ENCODE data around the gene ERBB4.

DNA sequence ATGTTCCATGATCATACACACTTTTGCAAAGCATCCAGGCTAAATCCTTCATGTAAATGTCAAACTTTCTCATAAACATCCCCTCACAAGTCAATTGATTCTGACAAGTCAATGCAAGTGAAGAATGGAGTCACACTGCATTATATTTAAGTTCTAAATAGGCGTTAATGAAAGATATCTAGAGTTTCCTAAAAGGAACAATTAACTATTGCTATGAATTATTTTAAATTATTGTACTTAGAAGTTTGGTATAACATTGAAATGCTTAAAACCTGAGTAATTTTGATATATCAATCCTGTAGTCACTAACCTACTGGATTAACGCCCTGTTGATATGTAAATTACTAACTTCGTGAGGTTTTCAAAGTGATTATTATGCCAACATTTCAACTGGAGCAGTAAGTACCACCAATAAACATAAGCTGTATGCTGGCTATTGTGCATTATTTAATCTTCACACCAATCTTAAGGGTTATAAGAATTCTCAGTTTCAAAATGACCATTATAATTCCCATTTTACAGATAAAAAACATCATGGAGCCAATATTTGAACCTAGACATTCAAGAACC is 884.3 kb downstream of the ERBB4 start:
- TF ChIP-seq RFX5 (IDR thresholded peaks at IDR 0.05), result no peak
- no peak for TF ChIP-seq POLR2A (IDR thresholded peaks at IDR 0.05; ENCODE audit: low read length)
- TF ChIP-seq HDAC2 (IDR thresholded peaks at IDR 0.05), result no peak
- TF ChIP-seq SMC3 (IDR thresholded peaks at IDR 0.05), result no peak
- TF ChIP-seq CTCF (IDR thresholded peaks at IDR 0.05), result no peak
- TF ChIP-seq EHMT2 (IDR thresholded peaks at IDR 0.05; ENCODE audit: low read depth), result no peak
- no peak for TF ChIP-seq MAZ (IDR thresholded peaks at IDR 0.05; ENCODE audit: borderline replicate concordance, low read depth, low read length)
- no peak for TF ChIP-seq NR3C1 (IDR thresholded peaks at IDR 0.05)
- no peak for TF ChIP-seq KDM1A (IDR thresholded peaks at IDR 0.05; ENCODE audit: low read depth)
- no peak for TF ChIP-seq ZC3H11A (IDR thresholded peaks at IDR 0.05)
- TF ChIP-seq EP300 (IDR thresholded peaks at IDR 0.05), result no peak
- TF ChIP-seq MAX (IDR thresholded peaks at IDR 0.05), result no peak
- TF ChIP-seq CEBPB (IDR thresholded peaks at IDR 0.05), result no peak
